ENCODE results near the gene MPRIP. TPM values are rescaled to one million over a fixed set of nuclear protein-coding genes. Genes with fewer than 3 reads are reported as not detected.

Gene MPRIP
- total RNA-seq, 2 donors from 2014 or later = 84.3 to 258 TPM

DNA sequence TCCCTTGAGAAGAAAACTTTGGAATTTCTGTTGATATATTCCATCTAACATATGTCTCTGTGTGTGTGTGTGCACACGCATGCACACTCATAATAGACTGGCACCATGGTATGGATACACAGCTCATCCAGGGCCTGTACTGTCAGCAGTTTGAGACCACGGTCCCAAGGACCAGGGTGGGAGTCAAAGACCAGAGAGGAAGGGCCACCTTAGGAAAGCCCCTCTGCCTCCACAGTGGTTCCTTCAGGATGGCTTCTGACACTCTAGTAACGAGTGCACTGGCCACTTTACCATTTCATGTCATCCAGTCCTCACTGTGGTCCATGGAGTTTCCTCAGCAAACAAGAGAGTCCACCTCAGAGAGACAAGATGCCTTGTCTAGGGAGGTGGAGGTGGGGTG lies 82.1 kb downstream of the MPRIP start:
- intact Hi-C loops (cut with DNase I) = no loop called here
- Histone ChIP-seq H3K27ac (no peak overlapping the region), H3K4me3 (no peak overlapping the region), H3K36me3 (no peaks in the 10 kb centered on the region), H3K4me1 (replicated peaks) (peaks cover 1% of the 10 kb centered on the region), H3K9me3 (no peaks in the 10 kb centered on the region), H3K27me3 (replicated peaks; ENCODE audit: insufficient read depth) (no peaks in the 10 kb centered on the region)
- WGBS = 95% methylated on average over 3 of the region's 3 CpGs
- TF ChIP-seq POLR2AphosphoS5 (IDR thresholded peaks at IDR 0.05) (no peak), POLR2A (IDR thresholded peaks at IDR 0.05) (no peak)
- TF ChIP-seq, protein P1, sequence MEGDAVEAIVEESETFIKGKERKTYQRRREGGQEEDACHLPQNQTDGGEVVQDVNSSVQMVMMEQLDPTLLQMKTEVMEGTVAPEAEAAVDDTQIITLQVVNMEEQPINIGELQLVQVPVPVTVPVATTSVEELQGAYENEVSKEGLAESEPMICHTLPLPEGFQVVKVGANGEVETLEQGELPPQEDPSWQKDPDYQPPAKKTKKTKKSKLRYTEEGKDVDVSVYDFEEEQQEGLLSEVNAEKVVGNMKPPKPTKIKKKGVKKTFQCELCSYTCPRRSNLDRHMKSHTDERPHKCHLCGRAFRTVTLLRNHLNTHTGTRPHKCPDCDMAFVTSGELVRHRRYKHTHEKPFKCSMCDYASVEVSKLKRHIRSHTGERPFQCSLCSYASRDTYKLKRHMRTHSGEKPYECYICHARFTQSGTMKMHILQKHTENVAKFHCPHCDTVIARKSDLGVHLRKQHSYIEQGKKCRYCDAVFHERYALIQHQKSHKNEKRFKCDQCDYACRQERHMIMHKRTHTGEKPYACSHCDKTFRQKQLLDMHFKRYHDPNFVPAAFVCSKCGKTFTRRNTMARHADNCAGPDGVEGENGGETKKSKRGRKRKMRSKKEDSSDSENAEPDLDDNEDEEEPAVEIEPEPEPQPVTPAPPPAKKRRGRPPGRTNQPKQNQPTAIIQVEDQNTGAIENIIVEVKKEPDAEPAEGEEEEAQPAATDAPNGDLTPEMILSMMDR (IDR thresholded peaks at IDR 0.05) = no peak
- DNase-seq (ENCODE audit: low spot score) = no peak

DNA sequence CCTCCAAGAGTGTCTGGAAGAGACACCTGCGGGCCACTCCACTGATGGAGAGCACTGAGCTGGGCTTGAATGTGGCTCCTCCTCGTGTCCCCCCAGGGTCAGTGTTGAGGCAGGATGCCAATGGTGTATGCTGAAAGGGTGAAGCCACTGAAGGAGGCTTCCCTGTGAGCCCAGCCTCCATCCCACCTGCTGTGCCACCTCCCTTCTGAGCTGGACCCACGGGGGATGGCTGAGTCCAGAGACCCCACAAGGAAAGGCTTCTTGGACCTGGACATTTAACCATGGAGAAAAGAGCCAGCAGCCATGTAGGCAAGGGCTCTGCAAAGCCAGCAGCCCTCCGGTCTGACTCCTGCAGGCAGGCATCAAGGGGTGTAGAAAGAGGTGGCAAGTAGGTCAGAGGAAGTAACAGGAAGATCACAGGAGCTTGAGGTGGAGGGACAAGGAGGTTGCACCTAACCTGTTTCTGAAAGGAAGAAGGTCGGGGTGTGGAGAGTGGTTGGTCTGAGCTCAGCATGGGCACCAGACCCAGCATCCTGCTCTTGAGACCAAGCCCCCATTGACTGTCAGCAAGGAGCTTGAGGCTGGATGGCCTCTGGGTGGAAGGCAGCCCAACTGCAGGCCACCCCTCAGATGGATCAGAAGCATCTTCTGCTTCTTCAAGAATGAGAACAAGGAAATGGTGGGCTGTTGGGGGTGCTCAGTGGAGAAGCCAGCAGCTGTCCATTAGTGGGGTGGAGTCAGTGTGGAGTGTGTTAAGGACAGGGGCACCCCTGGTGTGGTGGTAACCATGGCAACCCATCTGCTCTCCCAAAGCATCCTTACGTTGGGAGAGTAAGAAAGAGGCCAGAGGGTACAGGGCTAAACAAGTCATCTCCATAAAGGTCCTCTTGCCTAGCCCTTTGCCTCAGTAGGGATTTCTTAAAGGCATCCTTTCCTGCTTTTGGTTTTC lies 83.2 kb downstream of the MPRIP start:
- H3K4me3 ChIP-seq = no peak overlapping the region
- 89% methylated on average over 6 of the region's 6 CpGs for WGBS
- no peaks in the 10 kb centered on the region for H3K27me3 ChIP-seq (replicated peaks; ENCODE audit: insufficient read depth)
- TF ChIP-seq POLR2AphosphoS5 (IDR thresholded peaks at IDR 0.05) = no peak
- TF ChIP-seq POLR2A (IDR thresholded peaks at IDR 0.05) = no peak
- TF ChIP-seq, protein P1 (IDR thresholded peaks at IDR 0.05) = no peak
- intact Hi-C loops (cut with DNase I) = no loop called here
- no peaks in the 10 kb centered on the region for H3K4me1 ChIP-seq (replicated peaks)
- no peak overlapping the region for H3K27ac ChIP-seq
- H3K9me3 ChIP-seq = no peaks in the 10 kb centered on the region
- H3K36me3 ChIP-seq = no peaks in the 10 kb centered on the region
- DNase-seq (ENCODE audit: low spot score) = no peak

DNA sequence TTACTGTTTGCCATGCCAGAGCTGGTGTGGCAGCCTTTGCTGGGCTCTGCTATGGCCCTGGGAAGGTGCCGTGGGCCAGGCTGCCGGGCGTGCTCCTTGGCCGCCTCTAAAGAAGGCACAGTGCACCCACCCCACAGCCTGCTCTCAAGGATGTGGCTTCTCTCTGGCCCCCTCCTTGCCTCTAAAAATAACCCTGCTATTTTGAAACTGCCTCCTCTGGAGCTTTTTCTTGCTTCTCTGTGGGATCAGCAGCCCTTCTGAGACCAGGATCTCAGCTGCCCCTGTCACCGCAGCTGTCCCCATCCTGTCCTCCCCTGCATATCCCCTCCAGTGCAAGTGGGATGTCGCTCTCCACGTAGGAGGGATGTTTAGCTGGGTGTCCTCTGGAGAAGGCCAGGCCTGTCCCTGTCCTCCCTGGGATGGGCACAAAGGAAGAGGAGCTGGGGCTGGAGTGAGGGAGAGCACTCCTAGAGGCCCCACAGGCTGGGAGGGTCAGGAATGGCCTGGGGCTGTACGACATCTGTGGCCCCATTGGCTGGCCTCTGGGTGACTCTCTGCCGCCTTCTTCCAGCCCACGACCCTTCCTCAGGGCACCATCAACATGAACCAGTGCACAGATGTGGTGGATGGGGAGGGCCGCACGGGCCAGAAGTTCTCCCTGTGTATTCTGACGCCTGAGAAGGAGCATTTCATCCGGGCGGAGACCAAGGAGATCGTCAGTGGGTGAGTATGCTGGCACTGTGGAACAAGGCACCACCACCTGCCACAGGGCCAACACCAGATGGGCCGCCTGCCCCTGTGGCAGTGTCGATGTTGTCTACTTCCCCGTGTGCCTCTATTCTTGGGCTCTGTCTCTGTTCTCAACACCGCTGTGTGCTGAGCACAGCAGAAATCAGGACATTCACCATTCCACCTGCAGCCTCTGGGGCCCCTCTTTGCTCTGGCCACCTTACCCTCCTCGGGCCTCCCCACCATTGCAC lies 84.2 kb downstream of the MPRIP start:
- WGBS = 82% methylated on average over 21 of the region's 21 CpGs
- TF ChIP-seq POLR2AphosphoS5 (IDR thresholded peaks at IDR 0.05) = no peak
- TF ChIP-seq, protein P1 (IDR thresholded peaks at IDR 0.05) = no peak
- no peak for TF ChIP-seq POLR2A (IDR thresholded peaks at IDR 0.05)
- no peaks in the 10 kb centered on the region for H3K4me1 ChIP-seq (replicated peaks)

DNA sequence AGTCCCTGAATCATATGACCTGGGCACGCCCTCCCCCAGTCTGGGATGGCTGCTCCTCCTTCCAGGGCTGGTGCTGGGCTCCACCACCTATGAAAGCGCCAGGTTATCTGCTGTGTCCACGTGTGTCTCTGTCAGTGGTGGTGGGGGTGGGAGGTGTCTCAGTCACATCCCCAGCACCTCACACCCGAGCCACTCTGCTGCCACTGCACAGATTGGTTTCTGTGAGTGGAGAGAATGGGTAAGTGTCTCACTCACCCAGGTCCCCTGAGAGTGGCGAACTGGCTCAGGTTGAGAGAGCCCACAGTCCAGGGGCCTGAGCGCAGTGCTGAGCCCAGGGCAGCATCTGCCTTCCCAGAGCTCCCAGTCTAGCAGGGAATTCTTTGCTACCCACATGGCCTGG lies 84.9 kb downstream of the MPRIP start:
- no peaks in the 10 kb centered on the region for H3K27me3 ChIP-seq (replicated peaks; ENCODE audit: insufficient read depth)
- no peaks in the 10 kb centered on the region for H3K9me3 ChIP-seq
- H3K4me1 ChIP-seq (replicated peaks) = no peaks in the 10 kb centered on the region
- peaks cover 0 to 4% of the 10 kb centered on the region in 2 donors for H3K36me3 ChIP-seq
- no peak overlapping the region for H3K4me3 ChIP-seq
- WGBS = 83% methylated on average over 6 of the region's 6 CpGs
- TF ChIP-seq POLR2A (IDR thresholded peaks at IDR 0.05) = no peak
- no peak for TF ChIP-seq POLR2AphosphoS5 (IDR thresholded peaks at IDR 0.05)
- TF ChIP-seq, protein P1 (IDR thresholded peaks at IDR 0.05) = no peak
- intact Hi-C loops (cut with DNase I) = no loop called here
- H3K27ac ChIP-seq = no peak overlapping the region
- no peak for DNase-seq (ENCODE audit: low spot score)

More for the DNA sequence above, 84.2 kb downstream of the MPRIP start:
- peaks cover 0 to 4% of the 10 kb centered on the region in 2 donors for H3K36me3 ChIP-seq
- DNase-seq (ENCODE audit: low spot score) = no peak
- H3K9me3 ChIP-seq = no peaks in the 10 kb centered on the region
- intact Hi-C loops (cut with DNase I) = no loop called here
- H3K27ac ChIP-seq = no peak overlapping the region
- H3K4me3 ChIP-seq = no peak overlapping the region
- no peaks in the 10 kb centered on the region for H3K27me3 ChIP-seq (replicated peaks; ENCODE audit: insufficient read depth)
